ENCODE measurements around the gene FAT2.

- TF ChIP-seq POLR2A (IDR thresholded peaks at IDR 0.05; ENCODE audit: low read depth, low read length), result no peak
- no peak for TF ChIP-seq POLR2AphosphoS5 (IDR thresholded peaks at IDR 0.05; ENCODE audit: low read depth, low read length)
These were observed 14.4 kb upstream of the FAT2 start for GRCh38 chr5:151605559-151605958.
